ENCODE data around the gene TMEM14C. TPM values are rescaled to one million over a fixed set of nuclear protein-coding genes. Genes with fewer than 3 reads are reported as not detected.
"Not testable (repeated sequence)": the region's sequence is repeated elsewhere in the genome, so short reads cannot be mapped to it uniquely, and the experiment has no call there.

Gene TMEM14C
- polyA plus RNA-seq, 3 donors, result 62.5 to 184 (median 130) TPM

GRCh38 chr6:10720265-10720959 lies 2.5 kb upstream of the TMEM14C start:
- WGBS, 3 donors, result 26 to 31% (median 28%) methylated on average over 43 to 49 of the region's 49 CpGs
- no peak overlapping the region for H3K27ac ChIP-seq (ENCODE audit: low read depth, low read length)

- 65 to 85% (median 82%) methylated on average over 17 of the region's 17 CpGs for WGBS, 3 donors
- not testable (repeated sequence) for H3K27ac ChIP-seq (ENCODE audit: low read depth, low read length)
Observed at GRCh38 chr6:10720960-10721849, 1.7 kb upstream of the TMEM14C start.

GRCh38 chr6:10721850-10722569 lies 860 bp upstream of the TMEM14C start:
- 79 to 91% (median 79%) methylated on average over 11 of the region's 11 CpGs for WGBS, 3 donors
- H3K27ac ChIP-seq (ENCODE audit: low read depth, low read length), result no peak overlapping the region

GRCh38 chr6:10722570-10722819 lies 375 bp upstream of the TMEM14C start:
- WGBS, 3 donors, result 1% methylated on average over 6 of the region's 6 CpGs
- no peak overlapping the region for H3K27ac ChIP-seq (ENCODE audit: low read depth, low read length)

- H3K27ac ChIP-seq (ENCODE audit: low read depth, low read length), result no peak overlapping the region
- 12 to 34% (median 27%) methylated on average over 7 of the region's 7 CpGs for WGBS, 3 donors
Observed at GRCh38 chr6:10723567-10723881, 654 bp downstream of the TMEM14C start.

DNA sequence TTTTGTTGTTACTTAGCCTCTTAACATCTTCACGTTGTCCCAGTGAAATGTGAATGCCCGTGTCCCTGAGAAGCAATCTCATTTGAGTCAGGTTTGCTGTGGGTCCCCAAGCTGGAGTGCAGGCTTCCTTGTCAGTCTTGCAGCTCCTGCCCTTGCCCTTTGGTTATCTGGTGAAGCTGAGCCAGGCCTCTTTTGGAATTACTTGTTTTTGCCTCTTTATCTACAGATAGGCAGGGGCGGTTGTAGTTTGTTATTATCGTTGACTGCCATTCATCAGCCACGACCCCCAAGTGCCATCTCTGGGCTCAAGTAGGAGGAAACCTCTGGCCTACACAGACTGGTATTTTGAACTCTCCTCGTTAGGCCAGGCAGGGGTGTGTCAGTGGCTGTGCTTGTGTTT lies 2.2 kb downstream of the TMEM14C start:
- 52 to 83% (median 76%) methylated on average over 6 of the region's 6 CpGs for WGBS, 3 donors
- H3K27ac ChIP-seq (ENCODE audit: low read depth, low read length), result no peak overlapping the region

DNA sequence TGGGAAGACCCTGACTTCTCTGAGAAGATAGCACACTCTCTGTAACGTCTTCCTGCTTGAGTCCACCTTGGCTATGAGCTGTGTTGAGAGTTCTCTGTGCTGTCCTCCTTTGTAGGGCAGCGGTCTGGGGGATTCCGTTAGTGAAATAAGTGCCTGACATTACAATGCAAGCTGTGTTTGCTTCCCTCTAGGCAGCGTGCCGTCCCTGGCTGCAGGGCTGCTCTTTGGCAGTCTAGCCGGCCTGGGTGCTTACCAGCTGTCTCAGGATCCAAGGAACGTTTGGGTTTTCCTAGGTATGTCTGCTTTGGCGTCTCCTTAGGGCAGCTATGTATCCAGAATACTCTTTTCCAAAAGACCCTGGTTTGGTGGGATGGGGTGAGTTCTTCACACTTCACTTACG lies 2.8 kb downstream of the TMEM14C start:
- no peak overlapping the region for H3K27ac ChIP-seq (ENCODE audit: low read depth, low read length)
- WGBS, 3 donors, result 76 to 93% (median 91%) methylated on average over 9 of the region's 9 CpGs

- 59 to 74% (median 61%) methylated on average over 3 of the region's 3 CpGs for WGBS, 3 donors
- H3K27ac ChIP-seq (ENCODE audit: low read depth, low read length), result no peak overlapping the region
Observed at GRCh38 chr6:10730254-10730653, 7.4 kb downstream of the TMEM14C start.

GRCh38 chr6:10733151-10733715 lies 10.4 kb downstream of the TMEM14C start:
- H3K27ac ChIP-seq (ENCODE audit: low read depth, low read length), result no peak overlapping the region
- 87 to 94% (median 94%) methylated on average over 17 of the region's 17 CpGs for WGBS, 3 donors

GRCh38 chr6:10733863-10734262 lies 11.0 kb downstream of the TMEM14C start:
- no peak overlapping the region for H3K27ac ChIP-seq (ENCODE audit: low read depth, low read length)

GRCh38 chr6:10736731-10737130 lies 13.9 kb downstream of the TMEM14C start:
- WGBS, 3 donors, result 83 to 85% (median 84%) methylated on average over 2 of the region's 2 CpGs
- no peak overlapping the region for H3K27ac ChIP-seq (ENCODE audit: low read depth, low read length)

More at GRCh38 chr6:10733863-10734262, 11.0 kb downstream of the TMEM14C start:
- WGBS, 3 donors, result 94 to 97% (median 95%) methylated on average over 3 of the region's 3 CpGs

DNA sequence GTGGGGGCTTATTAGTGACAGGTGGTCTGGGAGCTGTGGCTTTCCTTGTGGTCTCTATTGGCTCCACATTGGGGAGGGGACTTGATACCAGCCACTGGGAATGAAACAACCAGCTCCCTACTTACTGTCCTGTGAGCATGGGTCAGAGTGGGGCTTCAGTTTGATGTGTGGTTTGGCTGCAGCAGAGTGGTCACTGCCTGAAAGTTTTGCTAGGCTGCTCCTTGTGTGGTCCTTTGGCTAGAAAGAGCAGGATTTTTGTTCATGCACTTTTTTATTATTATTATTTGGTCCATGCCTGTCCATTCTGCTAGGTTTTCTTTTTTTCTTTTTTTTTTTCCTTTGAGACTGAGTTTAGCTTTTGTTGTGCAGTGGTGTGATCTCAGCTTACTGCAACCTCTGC lies 17.2 kb downstream of the TMEM14C start:
- no peak overlapping the region for H3K27ac ChIP-seq (ENCODE audit: low read depth, low read length)

DNA sequence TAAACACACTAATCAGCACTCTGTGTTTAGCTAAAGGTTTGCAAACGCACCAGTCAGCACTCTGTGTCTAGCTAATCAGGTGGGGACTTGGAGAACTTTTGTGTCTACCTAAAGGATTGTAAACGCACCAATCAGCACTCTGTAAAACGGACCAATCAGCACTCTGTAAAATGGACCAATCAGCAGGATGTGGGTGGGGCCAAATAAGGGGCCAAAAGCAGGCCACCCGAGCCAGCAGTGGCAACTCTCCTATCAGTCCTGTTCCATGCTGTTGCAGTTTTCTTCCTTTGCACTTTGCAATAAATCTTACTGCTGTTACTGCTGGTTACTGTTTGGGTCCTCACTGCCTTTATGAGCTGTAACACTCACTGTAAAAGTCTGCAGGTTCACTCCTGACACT lies 18.8 kb downstream of the TMEM14C start:
- 82 to 98% (median 92%) methylated on average over 4 of the region's 4 CpGs for WGBS, 3 donors
- H3K27ac ChIP-seq (ENCODE audit: low read depth, low read length), result not testable (repeated sequence)

DNA sequence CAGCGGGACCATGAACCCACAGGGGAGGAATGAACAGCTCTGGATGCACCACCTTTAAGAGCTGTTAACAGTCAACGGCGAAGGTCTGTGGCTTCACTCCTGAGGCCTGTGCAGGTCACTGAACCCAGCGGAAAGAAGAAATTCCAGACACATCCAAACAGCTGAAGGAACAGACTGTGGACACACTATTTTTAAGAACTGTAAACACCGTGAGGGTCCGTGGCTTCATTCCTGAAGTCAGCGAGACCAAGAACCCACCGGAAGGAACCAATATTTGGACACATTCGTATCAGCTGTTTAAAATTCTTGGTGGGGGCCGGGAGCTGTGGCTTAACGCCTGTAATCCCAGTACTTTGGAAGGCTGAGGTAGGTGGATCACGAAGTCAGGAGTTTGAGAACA lies 19.4 kb downstream of the TMEM14C start:
- 94 to 95% (median 95%) methylated on average over 12 of the region's 12 CpGs for WGBS, 3 donors
- H3K27ac ChIP-seq (ENCODE audit: low read depth, low read length), result no peak overlapping the region

- WGBS, 3 donors, result 73 to 90% (median 79%) methylated on average over 6 of the region's 6 CpGs
- H3K27ac ChIP-seq (ENCODE audit: low read depth, low read length), result no peak overlapping the region
Observed at GRCh38 chr6:10743515-10743914, 20.6 kb downstream of the TMEM14C start.

- H3K27ac ChIP-seq (ENCODE audit: low read depth, low read length), result no peak overlapping the region
- 87 to 90% (median 88%) methylated on average over 5 of the region's 5 CpGs for WGBS, 3 donors
Observed at GRCh38 chr6:10745116-10745515, 22.2 kb downstream of the TMEM14C start.

- WGBS, 3 donors, result 38 to 50% (median 38%) methylated on average over 9 of the region's 9 CpGs
- no peak overlapping the region for H3K27ac ChIP-seq (ENCODE audit: low read depth, low read length)
Observed at GRCh38 chr6:10746915-10747250, 24.0 kb downstream of the TMEM14C start.

DNA sequence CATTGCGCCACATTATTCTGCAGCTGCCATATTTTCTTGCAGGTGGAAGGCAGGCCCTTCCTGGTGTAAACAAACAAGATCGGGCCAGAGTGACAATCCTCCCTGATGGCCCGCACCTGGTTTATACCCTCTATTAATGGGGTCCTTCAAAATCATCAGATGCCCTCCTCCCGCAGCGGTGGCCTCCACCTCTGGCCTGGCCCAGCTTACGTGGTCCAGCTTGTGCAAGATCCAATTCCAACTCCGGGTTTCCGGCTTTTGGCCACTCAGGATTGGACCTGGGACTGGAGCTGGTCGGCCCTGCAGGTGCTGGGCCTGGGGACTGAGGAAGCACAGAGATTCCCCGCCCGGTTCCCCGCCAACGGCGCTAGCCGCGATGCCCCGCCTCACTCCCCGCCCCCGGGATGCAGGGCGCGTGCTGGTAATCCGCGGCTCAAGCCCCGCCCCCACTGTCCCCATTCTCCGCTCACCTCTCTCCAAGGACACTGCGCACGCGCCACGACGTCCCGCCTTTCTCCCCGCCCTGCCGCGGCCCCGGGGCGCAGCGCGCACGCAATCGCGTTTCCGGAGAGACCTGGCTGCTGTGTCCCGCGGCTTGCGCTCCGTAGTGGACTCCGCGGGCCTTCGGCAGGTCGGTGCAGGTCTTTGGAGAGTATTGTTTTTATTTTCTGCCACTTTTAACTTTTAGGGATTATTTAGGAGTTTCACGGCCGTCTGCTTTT lies 24.5 kb downstream of the TMEM14C start, which contains the start of gene TMEM14B:
TMEM14B (plus strand) TSS at position 555 of the 722 bp plus-strand sequence. CDS start 1,441 bp downstream, outside the sequence.
- no peak within 1 kb of the TSS for H3K27ac ChIP-seq (ENCODE audit: low read depth, low read length)
- WGBS, 3 donors, result 1% methylated on average over 50 to 52 of the region's 52 CpGs

GRCh38 chr6:10749734-10750133 lies 26.9 kb downstream of the TMEM14C start:
- 24 to 72% (median 62%) methylated on average over 2 of the region's 2 CpGs for WGBS, 3 donors
- H3K27ac ChIP-seq (ENCODE audit: low read depth, low read length), result no peak overlapping the region

All from adipose tissue (tissue), 3 donors.